Left lung (tissue), 10 donors: ENCODE measurements around the gene TIAM2. TPM values are rescaled to one million over a fixed set of nuclear protein-coding genes. Genes with fewer than 3 reads are reported as not detected.

Experiments used
- ATAC-seq: fragments of 200-7000 bp; cut with Tn5 transposase; one replicate; pipeline ENCODE4 v1.9.1; 2020; ENCODE audit warnings: moderate library complexity
- DNase-seq, 4 donors: peaks; one replicate each; pipeline ENCODE4 v3.0.0-alpha.2; 2013 to 2020
- H3K27ac ChIP-seq, 2 donors: fragments of 200-600 bp; sonication (generic) in 1 of 2; one replicate each; pipeline versions ENCODE4 v1.5.0 to v1.8.0; 2020 to 2021
- H3K27me3 ChIP-seq, 2 donors: fragments of 200-600 bp; sonication (generic) in 1 of 2; one replicate each; pipeline versions ENCODE4 v1.5.0 to v1.8.0; 2020 to 2021
- H3K36me3 ChIP-seq, 2 donors: fragments of 200-600 bp; sonication (generic) in 1 of 2; one replicate each; pipeline versions ENCODE4 v1.5.0 to v1.8.0; 2020 to 2021
- H3K4me1 ChIP-seq, 2 donors: fragments of 200-600 bp; one replicate each; pipeline ENCODE4 v1.8.0; 2021
- H3K4me3 ChIP-seq, 2 donors: fragments of 200-600 bp; sonication (generic) in 1 of 2; one replicate each; pipeline versions ENCODE4 v1.5.0 to v1.8.0; 2020 to 2021; ENCODE audit warnings: mild to moderate bottlenecking in 1 of 2
- H3K9me3 ChIP-seq, 2 donors: fragments of 200-600 bp; sonication (generic) in 1 of 2; one replicate each; pipeline versions ENCODE4 v1.5.0 to v1.8.0; 2020 to 2021
- CTCF ChIP-seq, 2 donors: fragments of 200-600 bp; sonication (generic) in 1 of 2; IDR thresholded peaks; one replicate each; pipeline versions ENCODE4 v1.5.0 to v1.8.0; 2021; ENCODE audit warnings: antibody characterized with exemption in 2 of 2
- intact Hi-C, 2 donors: fragments of 100-400 bp; cut with DNase I; formaldehyde crosslinking; loops; one replicate each; pipeline versions ENCODE4 v1.11.2 to v1.14.2; 2022
- polyA plus RNA-seq, 6 donors: library from polyadenylated mRNA; unstranded; fragments of 120-200 nt; gene quantifications; one replicate each; pipeline ENCODE4 v1.2.1, GENCODE V29; 2013; ENCODE audit not compliant: insufficient read length in 6 of 6
- total RNA-seq, 2 donors: library from RNA; stranded (reverse); fragmentation: NEBNext Ultra II Directional; extraction: Animal tissue kit (Norgen Biotek cat#: 25700); gene quantifications; one replicate each; pipeline ENCODE4 v1.2.1, GENCODE V29; 2021
- donor health status: DM: no; HTN: yes; CAD: no.
- donor health status: DM: no; HTN: no; CAD: no.

TIAM2 gene
- total and polyA plus RNA-seq, 8 donors: 6.9 to 25.0 (median 20.6) TPM

- peaks cover 0 to 15% of the 10 kb centered on the region in 2 donors for H3K36me3 ChIP-seq
- no peaks in the 10 kb centered on the region for H3K27me3 ChIP-seq
- no peaks in the 10 kb centered on the region for H3K9me3 ChIP-seq
- H3K4me3 ChIP-seq: no peak overlapping the region
- no peak for TF ChIP-seq CTCF (IDR thresholded peaks at IDR 0.05)
- ATAC-seq: no peak
- H3K4me1 ChIP-seq: peaks cover 0 to 3% of the 10 kb centered on the region in 2 donors
- intact Hi-C loops: no loop called here
- DNase-seq: no peak
- H3K27ac ChIP-seq: no peak overlapping the region
These were observed 283.4 kb downstream of the TIAM2 start for GRCh38 chr6:155278319-155279049.

- no peak for TF ChIP-seq CTCF (IDR thresholded peaks at IDR 0.05)
These were observed 289.7 kb downstream of the TIAM2 start for GRCh38 chr6:155284775-155285174.

GRCh38 chr6:155287762-155288161, 292.6 kb downstream of the TIAM2 start:
- Histone ChIP-seq H3K36me3 (peaks cover 0 to 51% of the 10 kb centered on the region in 2 donors), H3K27me3 (no peaks in the 10 kb centered on the region), H3K4me1 (no peaks in the 10 kb centered on the region), H3K9me3 (no peaks in the 10 kb centered on the region), H3K4me3 (no peak overlapping the region), H3K27ac (no peak overlapping the region)
- TF ChIP-seq CTCF (IDR thresholded peaks at IDR 0.05): no peak
- no peak for ATAC-seq
- intact Hi-C loops: no loop called here
- no peak for DNase-seq

More at GRCh38 chr6:155284775-155285174, 289.7 kb downstream of the TIAM2 start:
- ATAC-seq: no peak
- DNase-seq: no peak
- H3K4me3 ChIP-seq: no peak overlapping the region
- H3K9me3 ChIP-seq: no peaks in the 10 kb centered on the region
- no peak overlapping the region for H3K27ac ChIP-seq
- no peaks in the 10 kb centered on the region for H3K27me3 ChIP-seq
- intact Hi-C loops: no loop called here
- H3K36me3 ChIP-seq: peaks cover 0 to 30% of the 10 kb centered on the region in 2 donors
- no peaks in the 10 kb centered on the region for H3K4me1 ChIP-seq

- Histone ChIP-seq H3K36me3 (peaks cover 0 to 39% of the 10 kb centered on the region in 2 donors), H3K9me3 (no peaks in the 10 kb centered on the region), H3K4me1 (no peaks in the 10 kb centered on the region), H3K27ac (no peak overlapping the region), H3K27me3 (no peaks in the 10 kb centered on the region), H3K4me3 (no peak overlapping the region)
- intact Hi-C loops: no loop called here
- DNase-seq: no peak
- no peak for ATAC-seq
- no peak for TF ChIP-seq CTCF (IDR thresholded peaks at IDR 0.05)
These were observed 295.4 kb downstream of the TIAM2 start for GRCh38 chr6:155290491-155290890.

GRCh38 chr6:155291291-155291690, 296.2 kb downstream of the TIAM2 start:
- Histone ChIP-seq H3K4me3 (no peak overlapping the region), H3K27me3 (no peaks in the 10 kb centered on the region), H3K9me3 (no peaks in the 10 kb centered on the region), H3K36me3 (peaks cover 0 to 46% of the 10 kb centered on the region in 2 donors), H3K27ac (no peak overlapping the region), H3K4me1 (no peaks in the 10 kb centered on the region)
- intact Hi-C loops: no loop called here
- DNase-seq (no peak), ATAC-seq (no peak)
- TF ChIP-seq CTCF (IDR thresholded peaks at IDR 0.05): no peak
